ENCODE results near the gene DENND10. TPM values are rescaled to one million over a fixed set of nuclear protein-coding genes. Genes with fewer than 3 reads are reported as not detected.

DENND10 gene
- total RNA-seq, 4 donors from 2014 or later, result 23.0 to 42.5 (median 30.2) TPM

- no peaks in the 10 kb centered on the region for H3K9me3 ChIP-seq
- no peak for ATAC-seq
- no peak overlapping the region for H3K27ac ChIP-seq
- no peaks in the 10 kb centered on the region for H3K4me1 ChIP-seq
- 80 to 82% methylated on average over 1 of the region's 1 CpG for WGBS, 2 donors (ENCODE audit: low coverage in 1 of 2)
- no peak for TF ChIP-seq EP300 (IDR thresholded peaks at IDR 0.05)
- TF ChIP-seq POLR2AphosphoS5 (IDR thresholded peaks at IDR 0.05), result no peak
- no peak for TF ChIP-seq POLR2A (IDR thresholded peaks at IDR 0.05)
- no peak for TF ChIP-seq CTCF (IDR thresholded peaks at IDR 0.05)
- H3K36me3 ChIP-seq, result peaks cover 40 to 100% of the 10 kb centered on the region in 2 donors
- H3K27me3 ChIP-seq, result no peaks in the 10 kb centered on the region
- no peak overlapping the region for H3K4me3 ChIP-seq
These were observed 43.8 kb upstream of the DENND10 start for GRCh38 chr10:119060107-119060506.

- ATAC-seq, result no peak
- no peaks in the 10 kb centered on the region for H3K9me3 ChIP-seq
- WGBS, 2 donors (ENCODE audit: low coverage in 1 of 2), result 75 to 87% methylated on average over 1 of the region's 1 CpG
These were observed 42.6 kb upstream of the DENND10 start for GRCh38 chr10:119061352-119061751.

GRCh38 chr10:119061926-119062325 is 42.0 kb upstream of the DENND10 start:
- WGBS, 2 donors (ENCODE audit: low coverage in 1 of 2), result 81 to 90% methylated on average over 1 to 2 of the region's 2 CpGs
- Histone ChIP-seq H3K4me3 (no peak overlapping the region), H3K27ac (no peak overlapping the region), H3K9me3 (no peaks in the 10 kb centered on the region), H3K27me3 (no peaks in the 10 kb centered on the region), H3K36me3 (peaks cover 30 to 100% of the 10 kb centered on the region in 2 donors), H3K4me1 (no peaks in the 10 kb centered on the region)
- no peak for ATAC-seq
- TF ChIP-seq CTCF (IDR thresholded peaks at IDR 0.05) (no peak), EP300 (IDR thresholded peaks at IDR 0.05) (no peak), POLR2A (IDR thresholded peaks at IDR 0.05) (no peak), POLR2AphosphoS5 (IDR thresholded peaks at IDR 0.05) (no peak)

More at GRCh38 chr10:119061352-119061751, 42.6 kb upstream of the DENND10 start:
- no peaks in the 10 kb centered on the region for H3K27me3 ChIP-seq
- no peak overlapping the region for H3K4me3 ChIP-seq
- no peaks in the 10 kb centered on the region for H3K4me1 ChIP-seq
- no peak overlapping the region for H3K27ac ChIP-seq
- peaks cover 34 to 100% of the 10 kb centered on the region in 2 donors for H3K36me3 ChIP-seq
- TF ChIP-seq CTCF (IDR thresholded peaks at IDR 0.05), result no peak

- no peak overlapping the region for H3K27ac ChIP-seq
- peaks cover 0 to 29% (median 0%) of the 10 kb centered on the region in 3 donors for H3K4me1 ChIP-seq
- ATAC-seq, result no peak
- TF ChIP-seq EP300 (IDR thresholded peaks at IDR 0.05) (no peak), POLR2A (IDR thresholded peaks at IDR 0.05) (no peak), CTCF (IDR thresholded peaks at IDR 0.05) (no peak), POLR2AphosphoS5 (IDR thresholded peaks at IDR 0.05) (no peak)
- H3K27me3 ChIP-seq, result no peaks in the 10 kb centered on the region
- peaks cover 12 to 74% of the 10 kb centered on the region in 2 donors for H3K36me3 ChIP-seq
- 91 to 92% methylated on average over 8 to 9 of the region's 9 CpGs for WGBS, 2 donors (ENCODE audit: low coverage in 1 of 2)
- H3K9me3 ChIP-seq, result no peaks in the 10 kb centered on the region
- H3K4me3 ChIP-seq, result no peak overlapping the region
These were observed 33.3 kb upstream of the DENND10 start for GRCh38 chr10:119070395-119071165.

GRCh38 chr10:119073584-119073983 is 30.3 kb upstream of the DENND10 start:
- Histone ChIP-seq H3K36me3 (peaks cover 8 to 44% of the 10 kb centered on the region in 2 donors), H3K27ac (no peak overlapping the region), H3K4me3 (no peak overlapping the region), H3K4me1 (peaks cover 0 to 59% (median 0%) of the 10 kb centered on the region in 3 donors), H3K27me3 (no peaks in the 10 kb centered on the region), H3K9me3 (no peaks in the 10 kb centered on the region)
- no peak for ATAC-seq
- WGBS, 2 donors (ENCODE audit: low coverage in 1 of 2), result 72 to 76% methylated on average over 6 of the region's 6 CpGs
- no peak for TF ChIP-seq POLR2A (IDR thresholded peaks at IDR 0.05)
- no peak for TF ChIP-seq CTCF (IDR thresholded peaks at IDR 0.05)
- no peak for TF ChIP-seq EP300 (IDR thresholded peaks at IDR 0.05)
- no peak for TF ChIP-seq POLR2AphosphoS5 (IDR thresholded peaks at IDR 0.05)
